NCI-H1048 (cell line): Measurements from ENCODE around the gene METTL22.

Source experiments
- DNase-seq: peaks from one replicate; lab custom pipeline; 2025; lab: John Stamatoyannopoulos, UW

The METTL22 gene

DNA sequence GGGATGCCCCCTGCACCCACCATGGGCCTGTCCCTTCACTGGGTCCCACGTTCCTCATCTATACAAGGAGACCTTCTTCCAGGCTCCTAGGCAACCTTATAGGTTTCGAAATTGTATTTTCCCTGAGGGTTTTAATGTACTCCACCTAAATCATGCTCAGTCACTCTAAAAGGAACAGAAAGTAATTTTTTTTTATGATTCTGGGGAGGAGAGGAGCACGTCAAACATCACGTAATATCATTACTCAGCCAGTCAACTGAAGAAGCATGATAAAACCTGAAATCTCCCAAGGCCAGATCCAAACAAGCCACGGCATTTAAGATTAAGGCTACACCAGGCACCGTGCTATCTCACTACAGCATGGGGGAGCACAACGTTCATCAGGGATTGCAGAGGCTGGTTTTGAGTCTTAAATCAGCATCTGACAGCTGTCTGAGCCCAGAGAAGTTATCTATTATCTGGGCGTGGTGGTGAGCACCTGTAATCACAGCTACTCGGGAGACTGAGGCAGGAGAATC, 27.3 kb upstream of the METTL22 start:
- DNase-seq = no peak

DNA sequence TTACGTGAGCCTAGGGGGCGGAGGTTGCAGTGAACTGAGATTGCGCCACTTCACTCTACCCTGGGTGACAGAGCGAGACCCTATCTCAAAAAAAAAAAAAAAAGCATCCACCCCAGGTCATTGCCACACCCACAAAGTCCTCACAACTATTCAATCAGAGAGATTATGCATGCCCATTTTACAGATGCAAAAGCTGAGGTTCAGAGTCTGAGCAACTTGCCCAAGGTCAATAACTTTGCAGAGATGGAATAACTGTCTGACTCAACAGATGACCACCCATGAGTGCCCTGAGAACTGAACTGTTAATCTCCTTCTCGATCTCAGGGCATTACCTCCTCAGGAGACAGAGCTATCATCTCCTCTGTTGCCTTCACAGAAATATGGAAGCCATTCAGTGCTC, 25.7 kb upstream of the METTL22 start:
- no peak for DNase-seq

DNA sequence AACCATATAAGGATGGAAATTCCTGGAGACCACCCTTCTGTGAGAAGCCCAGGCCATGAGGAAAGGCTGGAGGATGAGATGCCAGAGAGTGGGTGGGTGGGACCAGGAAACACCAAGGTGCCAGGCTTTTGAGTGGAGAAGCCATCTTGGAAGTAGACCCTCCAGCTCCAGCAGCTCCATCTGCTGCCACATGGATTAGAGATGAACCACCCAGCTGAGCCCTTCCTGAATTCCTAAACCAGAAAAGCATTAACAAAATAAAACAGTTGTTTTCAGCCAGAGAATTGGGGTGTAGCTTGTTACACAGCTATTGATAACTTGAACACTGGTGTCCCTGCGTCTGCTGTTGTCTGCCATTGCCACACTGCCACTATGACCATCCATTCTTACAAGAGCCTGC, 24.9 kb upstream of the METTL22 start:
- DNase-seq = no peak

DNA sequence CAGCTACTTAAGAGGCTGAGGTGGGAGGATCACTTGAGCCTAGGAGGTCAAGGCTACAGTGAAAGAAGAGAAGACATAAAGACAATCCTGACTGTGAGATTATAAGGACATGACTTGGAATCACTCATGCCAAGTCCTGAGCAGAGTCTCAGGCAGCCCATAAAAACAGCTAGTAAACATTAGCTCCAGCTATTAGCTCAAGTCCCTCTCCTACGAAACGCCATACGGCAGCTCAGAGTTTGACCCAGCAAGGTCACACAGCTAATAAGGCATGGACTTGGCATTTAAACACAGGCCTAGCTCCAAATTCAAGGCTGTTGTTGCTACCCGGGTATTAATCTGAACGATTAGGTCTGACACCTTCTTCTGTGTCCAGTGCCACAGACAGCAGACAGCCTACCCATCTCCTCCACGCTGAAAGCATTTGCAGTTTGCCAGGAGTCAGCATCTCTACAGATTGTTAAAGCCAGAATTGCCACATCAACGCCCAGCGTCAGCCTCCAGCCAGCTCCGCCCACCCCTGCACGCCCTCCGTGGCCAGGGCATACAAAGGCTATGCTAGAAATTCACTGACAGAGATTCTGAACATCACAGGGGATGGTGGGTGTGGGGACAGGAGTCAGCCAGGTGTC, 21.2 kb upstream of the METTL22 start:
- DNase-seq = no peak

DNA sequence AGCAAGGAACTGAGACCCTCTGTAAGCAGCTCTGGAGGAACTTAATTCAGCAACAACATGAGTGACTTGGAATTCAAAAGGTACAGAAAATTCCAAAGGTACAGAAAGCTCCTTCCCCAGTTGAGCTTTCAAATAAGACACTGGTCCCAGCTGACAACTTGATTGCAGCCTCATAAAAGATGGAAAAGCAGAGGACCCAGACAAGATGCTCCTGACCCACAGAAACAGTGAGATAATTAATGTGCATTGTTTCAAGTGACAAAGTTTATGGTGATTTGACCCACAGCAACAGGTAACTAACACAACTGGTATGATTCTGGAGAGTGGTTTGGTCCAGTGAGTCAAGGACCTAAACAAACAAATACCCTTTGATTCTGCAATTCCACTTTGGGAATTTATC, 15.9 kb upstream of the METTL22 start:
- DNase-seq = no peak

DNA sequence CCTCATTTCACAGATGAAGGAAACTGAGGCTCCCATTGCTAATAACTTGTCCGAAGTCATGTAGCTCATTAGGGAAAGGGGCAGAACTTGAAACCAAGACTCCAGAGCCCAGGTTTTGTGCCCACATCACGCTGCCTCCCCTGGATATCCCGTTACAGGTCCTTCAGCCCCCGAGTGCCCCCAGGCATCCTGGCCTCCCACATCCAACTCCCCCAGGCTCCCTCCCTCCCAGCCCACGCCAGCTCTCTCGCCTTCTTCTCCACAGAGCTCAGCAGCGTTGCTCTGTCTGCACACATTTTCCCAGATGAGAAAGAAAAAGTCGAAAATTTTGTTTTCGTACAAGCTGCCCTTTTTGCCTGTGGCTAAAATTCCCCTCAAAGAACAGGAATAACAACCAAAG, 14.3 kb upstream of the METTL22 start:
- DNase-seq = no peak

DNA sequence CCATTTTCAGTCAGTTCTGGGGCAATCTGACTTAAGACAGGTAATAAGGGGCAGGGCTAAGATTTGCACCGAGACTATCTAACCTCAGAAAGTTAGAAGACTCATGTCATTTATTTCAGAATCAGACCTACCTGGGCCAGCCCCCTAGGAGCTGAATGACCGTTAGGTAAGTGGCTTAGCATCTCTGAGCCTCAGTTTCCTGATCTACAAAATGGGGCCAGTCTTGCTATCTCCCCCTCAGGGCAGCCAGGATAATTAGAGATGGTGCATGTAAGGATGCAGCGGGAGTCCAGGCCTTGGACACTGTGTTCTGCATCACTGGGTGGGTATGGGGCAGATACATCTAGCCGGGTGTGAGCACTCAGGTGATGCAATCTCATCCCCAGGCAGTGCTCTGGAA, 10.4 kb upstream of the METTL22 start:
- no peak for DNase-seq

DNA sequence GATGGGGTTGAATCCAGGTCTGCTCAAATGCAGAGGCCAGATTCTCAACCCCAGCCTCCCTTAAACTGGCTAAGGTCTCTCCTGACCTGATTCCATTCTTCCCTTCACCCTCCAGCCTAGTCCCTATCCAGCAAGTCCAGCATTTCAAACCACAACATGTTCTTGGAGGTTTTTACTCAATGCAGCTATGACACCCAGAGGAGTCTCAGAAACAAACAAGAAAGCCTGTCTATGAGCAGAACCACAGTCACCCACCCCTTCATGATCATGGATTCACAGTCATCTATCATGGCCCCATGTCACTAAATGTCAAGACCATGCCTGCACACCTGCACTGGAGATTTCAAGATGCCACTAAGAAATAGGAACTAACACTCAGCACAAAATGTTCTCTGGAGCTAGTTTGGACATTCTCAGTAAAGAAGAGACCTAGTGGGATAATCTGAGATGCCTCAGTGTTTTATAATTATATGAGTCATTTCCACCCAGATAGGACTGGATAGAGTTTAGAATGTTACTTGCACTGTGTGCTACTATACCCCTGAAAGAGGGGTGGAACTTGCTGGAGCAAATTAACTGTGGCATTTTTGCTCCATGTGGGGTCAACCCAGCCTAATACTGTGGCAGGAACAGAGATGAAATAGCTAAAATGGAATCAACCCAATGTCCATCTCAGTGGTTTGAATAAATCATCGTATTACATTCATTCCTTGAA, 9.5 kb upstream of the METTL22 start:
- no peak for DNase-seq

DNA sequence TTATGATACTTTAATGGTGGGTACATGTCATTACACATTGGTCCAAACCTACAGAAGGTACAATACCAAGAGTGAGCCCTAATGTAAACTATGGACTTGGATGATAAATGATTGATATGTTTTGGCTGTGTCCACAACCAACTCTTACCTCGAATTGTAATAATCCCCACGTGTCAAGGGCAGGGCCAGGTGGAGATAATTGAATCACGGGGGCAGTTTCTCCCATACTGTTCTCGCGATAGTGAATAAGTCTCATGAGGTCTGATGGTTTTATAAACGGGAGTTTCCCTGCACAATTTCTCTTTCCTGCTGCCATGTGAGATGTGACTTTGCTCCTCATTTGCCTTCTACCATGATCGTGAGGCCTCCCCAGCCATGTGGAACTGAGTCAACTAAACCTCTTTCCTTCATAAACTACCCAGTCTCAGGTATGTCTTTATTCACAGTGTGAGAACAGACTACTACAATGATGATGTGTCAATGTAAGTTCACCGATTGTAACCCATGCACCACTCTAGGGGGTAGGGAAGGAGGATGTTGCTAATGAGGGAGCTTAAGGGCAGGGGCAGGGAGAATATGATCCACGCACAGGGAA, 7.0 kb upstream of the METTL22 start:
- no peak for DNase-seq

DNA sequence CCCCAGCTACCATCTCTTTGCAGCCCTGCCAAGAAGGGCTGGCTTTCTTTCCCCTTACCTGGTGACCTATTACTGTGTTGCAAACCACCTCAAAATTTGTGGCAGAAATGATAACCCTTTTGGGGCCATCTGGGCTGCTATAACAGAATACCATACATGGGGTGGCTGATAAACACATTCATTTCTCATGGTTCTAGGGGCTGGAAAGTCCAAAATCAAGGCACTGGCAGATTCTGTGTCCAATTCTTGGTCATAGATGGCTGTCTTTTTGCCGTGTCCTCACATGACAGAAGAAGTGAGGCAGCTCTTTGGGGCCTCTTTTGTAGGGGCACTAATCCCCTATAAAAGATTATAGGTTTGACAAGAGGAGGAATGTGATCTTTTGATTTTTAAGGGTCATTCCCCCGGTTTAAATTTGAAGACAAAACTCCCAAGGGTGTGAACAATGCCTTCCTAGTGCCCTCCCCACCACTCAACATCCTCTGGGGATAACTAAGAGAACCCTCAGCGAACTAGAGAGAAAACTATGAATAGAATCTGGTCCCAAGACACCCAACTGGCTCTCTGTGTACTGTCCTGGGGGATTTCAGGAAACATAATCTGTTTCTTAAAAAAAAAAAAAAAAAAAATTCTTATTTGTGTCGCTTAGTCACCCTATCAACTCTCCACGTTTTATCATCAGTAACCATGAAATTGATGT, 1.7 kb upstream of the METTL22 start:
- no peak for DNase-seq

DNA sequence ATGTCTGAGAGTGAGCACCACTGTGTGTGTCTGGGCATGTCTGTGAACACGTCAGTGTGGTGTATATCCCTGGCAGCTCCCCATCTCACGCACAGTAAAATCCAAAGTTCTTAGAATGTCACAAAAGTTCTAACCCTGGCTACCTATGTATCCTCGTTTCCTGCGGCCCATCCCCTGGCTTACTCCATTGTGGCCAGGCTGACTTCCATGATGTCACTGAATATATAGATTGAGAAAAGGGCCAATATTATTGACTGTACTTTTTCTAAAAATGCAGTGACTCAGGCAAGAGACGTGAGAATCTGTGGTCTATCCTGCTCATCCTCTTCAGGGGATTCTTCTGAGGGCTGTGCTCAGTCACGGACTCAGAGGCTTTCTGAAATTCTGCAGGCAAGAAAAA, 963 bp upstream of the METTL22 start:
- DNase-seq = no peak

DNA sequence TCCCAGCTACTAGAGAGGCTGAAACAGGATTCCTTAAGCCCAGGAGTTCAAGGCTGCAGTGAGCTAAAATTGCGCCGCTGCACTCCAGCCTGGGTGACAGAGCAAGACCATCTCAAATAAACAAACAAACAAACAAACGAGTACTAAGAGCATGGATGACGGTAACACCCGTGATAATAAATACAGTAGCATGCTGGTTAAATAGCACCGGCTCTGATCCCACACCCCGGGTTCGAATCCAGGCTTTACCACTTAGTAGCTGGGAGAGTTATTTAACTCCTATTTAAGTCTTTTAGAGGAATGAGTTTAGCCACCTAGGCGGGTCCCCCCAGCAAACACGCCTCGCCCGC, 301 bp upstream of the METTL22 start:
- no peak for DNase-seq

DNA sequence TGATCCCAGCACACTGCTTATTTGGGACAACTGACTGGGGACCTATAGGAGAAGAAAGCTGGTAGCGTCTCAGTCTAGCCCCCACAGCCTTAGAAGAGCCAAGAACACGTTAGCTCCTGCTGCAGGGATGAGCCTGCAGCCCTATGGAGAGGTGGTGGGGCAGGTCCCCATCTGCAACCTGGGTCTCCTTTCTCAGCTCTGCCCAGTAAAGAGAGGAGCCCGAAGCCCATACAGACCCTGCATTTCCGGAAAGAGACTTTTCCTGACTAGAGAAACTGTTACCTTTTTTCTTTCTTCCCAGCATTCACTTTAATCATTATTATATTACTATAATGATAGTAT, 788 bp downstream of the METTL22 start:
- no peak for DNase-seq

DNA sequence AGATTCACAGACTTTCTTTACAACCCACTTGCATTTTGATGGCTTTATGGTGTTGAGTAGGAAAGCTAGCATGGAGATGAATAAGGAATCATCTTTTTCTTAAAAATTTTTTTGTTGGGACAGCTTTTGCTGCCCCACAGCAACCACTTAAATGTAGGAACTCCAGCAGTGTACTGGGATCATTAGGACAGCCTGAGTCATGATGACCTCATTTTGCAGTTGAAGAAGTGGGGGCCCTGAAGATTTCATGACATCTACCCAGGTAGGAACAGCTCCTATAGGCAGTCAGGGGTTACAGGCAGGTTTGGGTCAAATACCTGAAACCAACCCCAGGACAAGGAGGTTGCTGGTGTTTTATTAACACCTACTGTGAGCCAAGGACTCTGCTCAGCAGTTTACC, 2.1 kb downstream of the METTL22 start:
- no peak for DNase-seq

DNA sequence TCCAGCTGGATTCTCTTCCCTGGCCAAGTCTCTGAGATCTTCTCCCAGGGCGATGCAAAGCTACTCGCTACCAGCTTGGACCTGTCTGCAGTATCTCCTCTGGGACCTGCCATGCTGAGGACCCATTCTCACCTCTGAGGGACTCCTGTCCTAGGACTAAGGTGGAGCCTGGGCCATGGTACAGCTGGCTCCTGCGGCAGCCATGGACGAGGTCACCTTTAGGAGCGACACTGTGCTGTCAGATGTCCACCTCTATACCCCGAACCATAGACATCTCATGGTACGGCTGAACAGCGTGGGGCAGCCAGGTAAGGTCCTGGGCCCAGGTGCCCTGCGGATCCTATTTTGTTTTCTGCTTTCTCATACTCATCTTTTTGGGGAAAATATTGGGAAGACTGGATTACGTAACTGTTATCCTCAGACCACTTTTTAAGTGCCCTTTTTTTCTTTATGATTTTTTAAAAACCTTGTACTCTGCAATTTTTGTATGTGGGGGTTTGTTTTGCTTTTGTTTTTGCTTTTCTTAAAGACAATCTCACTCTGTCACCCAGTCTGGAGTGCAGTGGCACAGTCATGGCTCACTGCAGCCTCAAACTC, 4.1 kb downstream of the METTL22 start:
- DNase-seq = no peak

DNA sequence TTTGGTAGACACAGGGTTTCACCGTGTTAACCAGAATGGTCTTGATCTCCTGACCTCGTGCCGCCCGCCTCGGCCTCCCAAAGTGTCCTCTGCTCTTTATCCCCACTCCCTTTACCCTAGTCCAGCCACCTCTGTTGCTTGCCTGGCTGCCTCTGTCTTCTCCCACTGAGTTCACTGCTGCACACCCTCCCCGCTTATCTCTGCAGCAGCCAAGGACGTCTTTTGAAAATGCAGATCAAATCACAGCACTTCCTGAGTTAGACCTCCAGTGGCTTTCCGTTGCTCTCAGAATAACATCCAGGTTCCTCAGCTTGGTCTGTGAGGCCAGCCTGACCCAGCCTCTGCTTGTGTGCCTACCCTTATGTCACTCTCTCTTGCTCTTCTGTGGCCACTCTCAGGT, 5.4 kb downstream of the METTL22 start:
- no peak for DNase-seq

DNA sequence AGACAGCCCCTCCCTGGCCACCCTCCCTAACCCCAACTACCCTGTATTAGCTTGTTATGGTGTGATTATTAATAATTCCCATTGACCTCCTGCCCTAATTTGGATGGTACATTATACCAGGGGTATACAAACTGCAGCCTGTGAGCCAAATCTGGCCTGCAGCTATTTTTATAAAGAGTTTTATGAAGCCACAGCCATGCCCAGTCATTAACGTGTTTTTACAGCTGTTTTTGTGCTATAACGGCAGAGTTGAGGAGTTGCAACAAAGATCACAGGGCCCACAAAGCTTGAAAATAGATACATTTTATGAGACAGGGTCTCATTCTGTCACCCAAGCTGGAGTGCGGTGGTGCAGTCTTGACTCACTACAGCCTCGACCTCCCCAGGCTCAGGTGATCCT, 6.0 kb downstream of the METTL22 start:
- no peak for DNase-seq

DNA sequence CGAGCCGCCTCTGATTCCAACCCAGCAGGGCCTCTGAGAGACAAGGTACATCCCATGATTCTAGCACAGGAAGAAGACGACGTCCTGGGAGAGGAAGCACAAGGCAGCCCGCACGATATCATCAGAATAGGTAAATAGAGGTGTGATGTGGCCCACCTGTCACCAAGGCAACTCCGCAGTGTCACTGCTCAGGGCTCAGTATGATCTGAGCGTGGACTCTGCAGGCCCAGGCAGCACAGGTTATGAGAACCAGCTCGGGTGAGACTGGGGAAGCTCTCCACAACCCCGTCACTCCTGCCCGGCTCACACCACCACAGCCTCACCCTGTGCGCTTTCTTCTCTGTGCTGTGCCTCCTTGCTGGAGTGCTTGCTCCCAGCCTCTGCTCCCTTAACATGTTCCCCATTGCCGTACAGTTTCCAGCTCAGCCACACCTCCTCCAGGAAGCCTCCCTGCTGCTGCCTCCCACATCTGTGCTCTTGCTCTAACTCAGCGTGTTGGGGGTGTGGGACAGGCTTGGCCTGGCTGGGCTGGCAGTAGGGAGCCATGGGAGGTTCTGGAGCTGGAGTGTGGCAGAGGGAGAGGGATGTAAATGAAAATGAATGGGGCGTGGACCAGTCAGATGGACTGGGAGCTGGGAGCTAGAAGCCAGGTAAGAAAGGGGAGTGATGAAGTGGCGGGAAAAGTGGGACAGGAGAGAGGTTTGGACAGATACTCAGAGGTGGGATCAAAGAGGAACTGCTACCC, 7.7 kb downstream of the METTL22 start:
- no peak for DNase-seq

DNA sequence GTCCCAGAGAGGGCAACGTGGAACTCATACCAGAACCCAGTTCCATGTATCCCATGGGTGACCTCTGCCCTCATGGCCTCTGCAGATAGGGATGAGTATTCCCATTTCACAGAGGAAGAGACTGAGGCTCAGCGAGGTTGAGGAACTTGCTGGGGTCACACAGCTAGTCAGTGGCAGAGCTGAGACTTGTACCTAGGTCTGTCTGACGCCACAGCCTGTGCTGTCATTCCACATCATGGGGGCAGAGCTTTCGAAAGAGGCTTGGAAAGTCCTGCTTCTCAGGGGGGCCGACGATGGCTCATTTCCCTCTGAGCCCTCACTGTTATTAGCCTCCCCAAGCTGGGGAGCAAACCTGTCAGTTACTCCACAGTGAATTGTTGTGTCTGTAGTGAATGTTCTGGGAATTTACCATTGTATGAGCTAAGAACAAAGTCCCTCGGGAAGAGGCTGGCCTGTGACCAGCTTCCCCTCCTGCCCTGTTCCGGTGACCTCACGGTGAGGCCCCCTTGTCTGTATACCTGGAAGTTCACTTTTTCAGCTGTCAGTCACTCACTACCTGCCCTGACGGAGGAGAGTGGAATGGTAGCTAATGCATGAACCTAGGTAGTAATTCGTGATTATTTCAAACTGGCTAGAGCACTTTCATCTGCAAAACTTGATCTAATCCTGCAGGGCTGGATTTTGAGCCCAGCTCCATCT, 8.9 kb downstream of the METTL22 start:
- DNase-seq = no peak

DNA sequence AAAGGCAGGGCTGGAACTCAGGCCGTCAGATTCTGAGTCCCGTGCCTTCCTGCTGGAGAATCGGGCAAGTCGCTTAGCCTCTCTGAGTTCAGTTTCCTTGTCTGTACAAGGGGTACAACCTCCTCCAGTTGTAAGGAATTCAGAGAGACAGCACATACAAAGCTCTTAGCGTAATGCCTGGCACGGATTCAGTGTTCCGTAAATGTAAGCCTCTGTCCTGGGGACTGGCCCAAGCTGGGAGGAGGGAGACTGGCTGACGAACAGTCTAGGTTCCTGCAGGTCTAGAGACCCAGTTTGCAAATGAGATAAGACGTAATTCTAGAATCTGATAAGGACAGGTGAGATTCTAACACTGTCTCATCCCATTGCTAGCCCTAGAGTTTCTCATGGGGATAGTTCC, 9.9 kb downstream of the METTL22 start:
- DNase-seq = no peak

DNA sequence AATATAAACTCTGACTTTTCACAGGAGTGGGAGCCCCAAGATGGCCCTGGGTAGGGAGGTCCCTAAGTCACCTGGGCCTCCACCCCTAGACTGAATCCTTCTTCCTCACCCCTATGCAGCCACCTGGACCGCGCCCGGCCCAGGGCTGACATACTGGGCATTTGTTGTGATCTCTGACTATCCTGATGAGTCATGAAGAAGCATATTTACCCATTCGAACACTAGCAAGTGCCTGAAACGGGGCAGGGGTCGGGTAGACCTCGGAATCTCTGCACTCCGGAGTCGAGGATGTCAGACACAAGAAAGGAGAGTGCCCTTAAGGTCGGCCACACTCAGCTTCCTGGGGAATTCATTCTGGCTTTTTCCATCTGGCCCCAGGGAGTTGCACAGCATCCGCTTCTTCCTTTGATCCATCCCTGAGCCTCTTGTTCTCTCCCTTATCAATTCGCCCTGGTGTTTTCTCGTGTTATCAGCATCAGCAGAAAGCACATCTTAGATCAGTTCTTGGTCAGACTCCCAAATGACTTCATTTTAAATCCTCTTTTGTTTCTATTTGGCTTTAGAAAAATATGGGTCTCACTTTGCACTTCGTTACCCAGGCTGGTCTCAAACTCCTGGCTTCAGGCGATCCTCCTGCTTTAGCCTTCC, 10.4 kb downstream of the METTL22 start:
- DNase-seq = no peak
